HepG2 (cell line): Measurements from ENCODE around the gene NAV2. TPM values are rescaled to one million over a fixed set of nuclear protein-coding genes. Genes with fewer than 3 reads are reported as not detected.

Source experiments
- CREBL2 ChIP-seq: sonication (generic); formaldehyde crosslinking; IDR thresholded peaks from 2 replicates; pipeline ENCODE4 v1.8.1; 2023; ENCODE audit warnings: missing genetic modification reagents, mild to moderate bottlenecking, borderline replicate concordance
- GABPA ChIP-seq, 2 experiments: IDR thresholded peaks; 2 replicates each; pipeline ENCODE4 v1.6.1; 2011 to 2016; ENCODE audit warnings: low read depth in 2 of 2, low read length in 1 of 2, missing biosample characterization in 1 of 2, missing genetic modification characterization in 1 of 2
- GATAD2A ChIP-seq: IDR thresholded peaks from 2 replicates; pipeline ENCODE4 v1.6.1; 2016
- HNF1B ChIP-seq: sonication (generic); formaldehyde crosslinking; IDR thresholded peaks from 2 replicates; pipeline ENCODE4 v1.5.1; 2020; ENCODE audit warnings: mild to moderate bottlenecking, moderate library complexity, missing genetic modification reagents
- KLF15 ChIP-seq: sonication (generic); formaldehyde crosslinking; IDR thresholded peaks from 2 replicates; pipeline ENCODE4 v1.8.1; 2023; ENCODE audit warnings: borderline replicate concordance, mild to moderate bottlenecking, inconsistent platforms, missing genetic modification reagents, mixed read lengths
- MAFG ChIP-seq: sonication (generic); formaldehyde crosslinking; IDR thresholded peaks from 2 replicates; pipeline ENCODE4 v1.5.1; 2020; ENCODE audit warnings: mild to moderate bottlenecking, missing genetic modification reagents
- MXD4 ChIP-seq: IDR thresholded peaks from 2 replicates; pipeline ENCODE4 v1.6.1; 2016; ENCODE audit warnings: mild to moderate bottlenecking, missing biosample characterization, missing genetic modification reagents
- PCBP2 ChIP-seq: fragments of 200-400 bp; formaldehyde crosslinking; optimal IDR thresholded peaks from 2 replicates; pipeline ENCODE3; 2018; ENCODE audit warnings: low read length, low read depth; ENCODE audit not compliant: poor library complexity, severe bottlenecking
- POLR2G ChIP-seq: fragments of 200-400 bp; formaldehyde crosslinking; IDR thresholded peaks from 2 replicates; pipeline ENCODE4 v1.6.1; 2018; ENCODE audit warnings: mild to moderate bottlenecking, low read depth, low read length, moderate library complexity
- TBL1XR1 ChIP-seq: fragments of 150-350 bp; IDR thresholded peaks from 2 replicates; pipeline ENCODE4 v1.6.1; 2014; ENCODE audit warnings: borderline replicate concordance, low read length; ENCODE audit not compliant: partially characterized antibody
- ZBTB33 ChIP-seq: sonication (generic); formaldehyde crosslinking; IDR thresholded peaks from 2 replicates; pipeline ENCODE4 v1.4.0; 2020; ENCODE audit warnings: missing genetic modification reagents
- ZBTB42 ChIP-seq: sonication (generic); formaldehyde crosslinking; IDR thresholded peaks from 2 replicates; pipeline ENCODE4 v1.5.0; 2020; ENCODE audit warnings: mild to moderate bottlenecking, missing genetic modification reagents
- ZNF407 ChIP-seq: sonication (generic); formaldehyde crosslinking; IDR thresholded peaks from one replicate; pipeline ENCODE4 v1.5.1; 2020; ENCODE audit warnings: mild to moderate bottlenecking, missing genetic modification reagents; ENCODE audit errors: not compliant biosample characterization
- ZNF451 ChIP-seq: sonication (generic); formaldehyde crosslinking; IDR thresholded peaks from 2 replicates; pipeline ENCODE4 v1.5.0; 2020; ENCODE audit warnings: mild to moderate bottlenecking, missing genetic modification reagents
- ZNF550 ChIP-seq: sonication (generic); formaldehyde crosslinking; IDR thresholded peaks from 2 replicates; pipeline ENCODE4 v1.4.0; 2020; ENCODE audit warnings: mild to moderate bottlenecking, missing genetic modification reagents, borderline replicate concordance
- ZNF557 ChIP-seq: sonication (generic); formaldehyde crosslinking; IDR thresholded peaks from 2 replicates; pipeline ENCODE4 v1.4.0; 2020; ENCODE audit warnings: missing genetic modification reagents
- ZNF607 ChIP-seq: sonication (generic); formaldehyde crosslinking; IDR thresholded peaks from 2 replicates; pipeline ENCODE4 v1.5.1; 2020; ENCODE audit warnings: missing genetic modification reagents, mild to moderate bottlenecking, borderline replicate concordance
- polyA plus RNA-seq, 8 experiments: library from polyadenylated mRNA; depleted of rRNA in 3 of 8; stranded (reverse) in 7 of 8; unstranded in 1 of 8; fragments of >200 nt; fragmentation: Illumina TruSeq in 4 of 8; extraction: Trizol in 4 of 8; gene quantifications; 2 replicates each; pipeline versions ENCODE4 v1.2.1 to v1.2.3, GENCODE V29; 2011 to 2016; ENCODE audit warnings: low read depth in 4 of 8, missing spikeins in 1 of 8, mixed read lengths in 1 of 8; ENCODE audit not compliant: insufficient read depth in 1 of 8
- total RNA-seq, 5 experiments: library from RNA; depleted of rRNA; stranded (reverse); fragments of >200 nt; fragmentation: Illumina TruSeq; extraction: Trizol; gene quantifications; 2 replicates each; pipeline ENCODE4 v1.2.3, GENCODE V29; 2016; ENCODE audit warnings: low read depth in 1 of 5

NAV2 gene
- total and polyA plus RNA-seq, 2 of the 13 experiments (the other 11 are each of a cell fraction or from before 2014, with no cell fraction given): 9.3 to 34.6 TPM

- no peak for TF ChIP-seq CREBL2 (CRISPR knock-in tag)
- 0 out of 2 replicates have a peak, but pooled peaks have one; percentile 24 for TF ChIP-seq ZBTB33
- TF ChIP-seq MAFG (CRISPR knock-in tag): no peak
- no peak for TF ChIP-seq POLR2G
- TF ChIP-seq PCBP2: no peak
- no peak for TF ChIP-seq GABPA (IDR thresholded peaks at IDR 0.05; ENCODE audit: low read depth, low read length)
- TF ChIP-seq GABPA (CRISPR knock-in tag; IDR thresholded peaks at IDR 0.05; ENCODE audit: low read depth): peak; percentile 51; the same call in 1 of the 2 replicates
- TF ChIP-seq KLF15 (CRISPR knock-in tag): no peak
- TF ChIP-seq MXD4 (CRISPR knock-in tag): no peak
- TF ChIP-seq ZNF451 (CRISPR knock-in tag): no peak
- no peak for TF ChIP-seq ZNF407 (CRISPR knock-in tag)
- no peak for TF ChIP-seq ZNF550 (CRISPR knock-in tag)
- 0 out of 2 replicates have a peak, but pooled peaks have one; percentile 29 for TF ChIP-seq ZNF607 (CRISPR knock-in tag)
- no peak for TF ChIP-seq ZBTB42 (CRISPR knock-in tag)
- no peak for TF ChIP-seq TBL1XR1
- TF ChIP-seq HNF1B: no peak
- TF ChIP-seq ZNF557 (CRISPR knock-in tag): no peak
- peak; percentile 94 for TF ChIP-seq GATAD2A (CRISPR knock-in tag)
These were observed 298.8 kb downstream of the NAV2 start (continued) for GRCh38 chr11:20011307-20011951.
